Measurements from ENCODE around the gene CCNH.
A peak's percentile ranks its signal among the peaks of the same experiment; 100 is the strongest.

CCNH gene

DNA sequence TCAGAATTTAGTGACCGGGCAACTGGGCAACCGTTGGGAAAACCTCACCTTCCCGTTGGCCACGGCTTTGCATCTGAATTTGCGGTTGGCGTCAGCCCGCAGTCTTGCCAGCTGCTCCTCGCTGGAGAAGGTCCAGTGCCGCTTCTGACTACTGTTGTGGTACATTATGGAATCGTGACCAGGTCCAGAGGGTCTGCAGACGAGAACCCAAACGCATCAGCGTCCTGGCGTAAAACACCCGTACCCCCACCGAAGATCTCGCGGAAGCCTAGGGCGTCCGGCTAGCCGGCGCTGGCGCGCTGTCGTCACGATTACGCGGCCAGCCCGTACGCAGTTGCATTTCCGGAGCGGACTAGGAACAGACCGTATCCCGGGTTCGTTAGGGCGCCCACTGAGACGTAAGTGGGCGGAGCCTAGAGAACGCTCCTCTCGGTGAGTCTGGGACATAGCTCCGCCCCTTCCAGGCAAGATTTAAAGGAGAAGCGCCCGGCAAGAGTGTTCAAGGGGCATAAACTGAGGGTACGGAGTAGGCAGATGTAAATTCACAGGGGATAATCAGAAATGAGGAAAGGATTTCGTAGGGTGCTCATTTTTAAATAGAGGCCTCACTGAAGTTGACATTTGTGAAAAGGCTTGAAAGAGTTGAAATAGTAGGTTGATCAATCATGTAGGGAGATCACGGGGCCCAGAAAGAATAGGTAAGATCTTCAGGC, at the start of gene CCNH:
Gene CCNH, minus strand, starts transcription at position 301 of the 713 bp plus-strand sequence. Its CDS starts 136 bp downstream, at position 165.
- DNase-seq: peak; percentile 98

DNA sequence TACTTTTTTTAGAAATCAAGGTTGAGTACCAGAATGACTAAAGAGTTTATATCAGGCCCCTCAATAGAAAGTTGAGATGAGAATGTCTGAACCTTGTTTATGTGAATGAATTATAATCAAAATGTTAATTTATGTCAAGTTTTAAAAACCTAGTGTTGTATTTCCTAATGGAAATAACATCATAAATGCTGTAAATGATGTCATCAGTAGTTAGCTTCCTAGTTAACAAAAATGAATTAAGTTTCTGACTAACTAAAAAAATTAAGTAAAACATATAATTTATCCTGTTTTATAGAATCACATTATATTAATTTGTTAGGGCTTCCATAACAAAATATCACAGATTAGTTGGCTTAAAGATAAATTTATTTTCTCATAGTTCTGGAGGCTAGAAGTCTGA, 45.0 kb upstream of the CCNH start:
- DNase-seq: no peak

DNA sequence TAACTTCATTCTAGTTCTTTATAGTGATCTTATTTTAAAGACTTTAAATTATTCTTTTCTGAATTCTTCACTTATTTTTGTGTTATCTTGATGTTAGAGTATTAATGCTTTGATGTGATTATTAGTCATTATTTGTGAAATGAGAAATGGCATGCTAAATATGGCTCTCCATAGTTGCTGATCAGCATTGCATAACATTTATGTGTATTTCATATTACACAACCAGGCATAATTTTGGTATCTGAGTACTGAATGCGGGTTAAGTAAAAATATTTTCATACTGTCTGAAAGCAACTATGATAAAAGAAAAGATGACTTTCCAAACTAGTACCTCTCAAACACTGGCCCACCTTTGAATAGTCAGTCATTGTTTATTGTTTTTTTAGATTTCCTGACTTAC, 41.1 kb upstream of the CCNH start:
- DNase-seq: no peak

DNA sequence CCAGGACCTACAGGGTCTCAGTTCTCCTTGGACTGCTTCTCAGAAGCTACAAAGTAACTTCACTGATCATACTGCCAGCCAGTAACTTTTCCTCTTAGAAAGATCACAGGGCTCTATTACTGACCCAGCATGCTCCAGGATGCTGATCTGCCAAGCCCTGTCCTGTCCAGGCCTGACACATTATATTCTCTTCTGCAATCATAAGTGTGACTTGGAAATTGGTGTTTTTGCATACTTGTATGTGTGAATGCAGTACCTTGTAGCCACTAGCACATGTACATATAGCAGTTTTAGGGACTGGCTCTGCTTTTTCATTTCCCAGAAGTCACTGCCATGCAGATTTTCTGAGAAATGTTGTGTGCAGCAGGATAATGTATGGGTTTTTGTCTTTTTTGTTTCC, 40.1 kb upstream of the CCNH start:
- no peak for DNase-seq

DNA sequence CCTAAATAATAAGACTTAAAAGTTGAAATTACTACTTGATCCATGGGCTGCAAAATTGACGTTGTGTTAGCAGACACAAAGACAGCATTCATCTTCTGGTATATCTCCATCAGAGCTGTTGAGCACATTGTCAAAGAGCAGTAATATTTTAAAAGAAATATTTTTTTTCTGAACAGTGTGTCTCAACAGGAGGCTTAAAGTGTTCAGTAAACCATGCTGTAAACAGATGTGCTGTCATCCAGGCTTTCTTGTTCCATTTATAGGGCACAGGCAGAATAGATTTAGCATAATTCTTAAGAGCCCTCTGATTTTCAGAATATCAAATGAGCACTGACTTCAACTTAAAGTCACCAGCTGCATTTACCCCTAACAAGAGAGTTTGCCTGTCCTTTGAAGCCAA, 29.7 kb upstream of the CCNH start:
- no peak for DNase-seq

DNA sequence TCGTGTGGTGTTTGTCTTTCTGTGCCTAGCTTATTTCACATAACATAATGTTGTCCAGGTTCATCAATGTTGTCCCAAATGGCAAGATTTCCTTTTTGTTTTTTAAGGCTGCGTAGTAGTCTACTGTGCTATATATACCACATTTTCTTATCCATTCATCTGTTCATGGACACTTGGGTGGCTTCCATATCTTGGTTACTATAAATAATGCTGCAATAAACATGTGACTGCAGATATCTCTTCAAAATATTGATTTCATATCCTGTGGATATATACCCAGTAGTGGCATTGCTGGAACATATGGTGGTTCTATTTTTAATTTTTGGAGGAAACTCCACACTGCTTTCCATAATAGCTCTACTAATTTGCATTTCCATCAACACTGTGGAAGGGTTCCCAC, 25.5 kb upstream of the CCNH start:
- DNase-seq: no peak

DNA sequence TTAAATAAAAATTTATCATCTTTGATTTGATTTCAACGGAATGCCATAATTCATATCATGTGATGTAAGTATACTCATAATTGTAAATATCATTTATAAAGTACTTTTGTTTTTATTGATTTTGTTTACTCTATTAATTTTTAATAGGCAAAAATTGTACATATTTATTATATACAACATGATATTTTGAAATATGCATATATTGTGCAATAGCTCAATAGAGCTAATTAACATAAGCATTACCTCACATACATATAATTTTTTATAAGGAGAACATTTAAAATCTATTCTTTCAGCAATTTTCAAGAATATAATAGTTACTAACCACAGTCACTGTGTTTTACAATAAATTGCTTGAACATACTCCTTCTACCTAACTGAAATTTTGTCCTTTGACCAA, 25.0 kb upstream of the CCNH start:
- DNase-seq: no peak

DNA sequence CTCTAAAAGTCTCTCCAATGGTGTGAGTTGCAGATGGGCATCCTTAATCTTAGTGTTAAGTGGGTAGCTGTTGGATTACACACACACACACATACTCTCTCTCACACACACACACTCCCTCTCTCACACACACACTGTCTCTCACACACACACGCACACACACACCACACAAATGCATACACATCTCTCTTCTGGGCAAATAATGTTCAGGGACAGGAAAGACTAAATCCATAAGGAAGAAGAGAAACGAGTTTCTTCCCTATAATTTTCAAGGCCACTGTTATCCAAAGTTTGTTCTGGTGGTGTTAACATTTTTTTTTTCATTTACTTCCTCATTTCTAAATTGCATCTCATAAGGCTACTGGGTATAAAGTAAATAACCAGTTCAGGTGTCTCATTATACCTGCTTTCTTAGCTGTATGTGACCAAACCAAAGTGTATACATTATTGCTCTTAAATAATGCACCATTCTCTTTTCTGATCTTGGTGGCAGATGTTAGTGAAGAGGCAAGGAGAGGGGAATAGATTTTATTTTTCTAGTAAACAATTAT, 22.5 kb upstream of the CCNH start:
- DNase-seq: no peak

DNA sequence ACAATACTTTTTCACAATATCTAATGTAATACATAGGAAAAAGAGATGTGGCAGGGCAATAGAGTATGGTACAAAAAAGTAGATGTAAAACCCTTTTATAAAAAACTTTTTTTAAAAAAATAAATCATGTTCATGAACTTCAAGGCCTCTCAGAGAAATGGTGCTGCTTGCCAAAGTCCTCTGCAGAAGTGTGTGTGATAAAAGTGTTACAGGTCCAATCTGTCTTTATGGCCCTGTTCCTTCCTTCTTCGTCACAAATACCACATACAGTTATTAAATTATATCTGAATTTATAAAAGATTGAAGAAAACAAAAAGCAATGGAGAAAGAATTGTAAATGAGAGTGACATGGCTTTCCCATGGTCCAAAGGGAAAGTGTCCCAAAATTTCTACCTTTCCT, 21.7 kb upstream of the CCNH start:
- DNase-seq: no peak

DNA sequence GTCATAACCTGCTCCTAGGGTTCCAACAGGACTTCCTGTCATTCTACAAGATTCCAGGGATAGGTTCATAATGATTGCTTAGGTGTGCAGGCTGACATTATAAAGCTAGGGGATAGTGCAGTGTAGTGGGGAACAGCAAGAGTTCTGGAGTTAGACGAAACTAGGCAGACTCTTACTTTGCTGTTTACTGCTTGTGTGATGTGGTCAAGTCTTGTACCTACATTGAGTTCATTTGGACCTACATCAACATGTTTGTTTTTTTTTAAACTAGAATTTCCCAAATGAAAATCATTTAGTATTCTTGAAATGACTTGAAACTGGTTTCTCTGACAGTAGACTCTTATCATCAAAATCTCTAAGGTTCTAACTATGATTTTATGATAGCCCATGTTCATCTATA, 21.2 kb upstream of the CCNH start:
- DNase-seq: no peak

DNA sequence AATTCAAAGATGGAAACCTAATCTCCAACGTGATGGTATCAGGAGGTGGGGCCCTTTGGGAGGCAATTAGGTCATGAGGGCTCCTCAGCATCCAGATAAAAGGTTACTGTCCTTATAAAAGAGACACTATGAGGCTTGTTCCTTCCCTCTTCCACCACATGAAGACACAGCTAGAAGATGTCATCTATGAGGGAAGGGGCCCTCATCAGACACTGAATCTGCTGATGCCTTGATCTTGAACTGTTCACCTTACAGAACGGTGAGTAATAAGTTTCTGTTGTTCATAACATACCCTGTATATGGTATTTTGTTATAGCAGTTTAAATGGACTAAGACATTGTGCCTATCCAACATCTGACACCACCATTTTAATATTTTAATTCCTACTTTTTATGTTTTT, 19.7 kb upstream of the CCNH start:
- DNase-seq: no peak

DNA sequence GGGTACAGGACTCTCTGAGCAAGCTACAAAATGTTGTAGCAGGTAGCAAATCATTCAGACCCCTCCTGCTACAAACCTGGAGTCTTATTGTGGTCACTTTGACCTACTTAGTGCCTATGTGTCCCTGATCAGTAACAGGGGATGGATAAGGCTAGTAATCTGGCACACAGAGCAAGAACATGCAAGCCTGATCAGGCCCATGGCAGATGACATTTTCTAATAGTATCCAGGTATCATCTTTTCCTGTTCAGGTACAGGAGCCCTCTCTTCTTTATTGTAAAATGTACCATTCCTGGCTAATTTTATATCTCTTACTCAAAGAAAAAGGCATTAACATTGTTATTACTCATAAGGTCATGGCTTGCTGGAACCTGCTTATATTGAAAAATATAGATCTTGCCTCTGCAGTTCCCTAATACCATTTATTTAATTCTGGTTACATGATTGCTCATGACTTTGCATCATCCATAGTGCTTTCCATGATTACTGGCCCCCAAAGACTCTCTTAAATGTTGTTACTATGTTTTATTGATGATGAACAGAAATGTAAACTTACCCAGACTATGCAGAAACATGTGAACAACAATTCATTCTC, 18.2 kb upstream of the CCNH start:
- DNase-seq: no peak

DNA sequence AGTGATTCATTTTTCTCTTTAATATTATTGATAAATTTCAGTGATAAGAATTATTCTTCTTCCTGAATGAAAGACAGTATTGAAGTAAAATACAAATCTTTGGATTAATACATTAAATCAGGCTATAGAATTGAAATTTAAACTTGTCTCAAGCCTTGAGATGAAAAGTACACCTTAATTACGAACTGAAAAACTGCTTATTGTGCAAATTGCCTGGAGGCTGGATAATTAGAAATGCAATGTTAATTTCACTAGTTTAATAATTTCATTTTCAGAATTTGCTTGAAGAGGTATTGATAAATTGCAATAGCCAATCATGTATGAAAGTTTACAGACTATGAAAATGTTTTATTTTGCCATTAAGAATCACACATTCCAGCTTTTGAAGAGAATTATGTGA, 11.0 kb upstream of the CCNH start:
- DNase-seq: no peak

DNA sequence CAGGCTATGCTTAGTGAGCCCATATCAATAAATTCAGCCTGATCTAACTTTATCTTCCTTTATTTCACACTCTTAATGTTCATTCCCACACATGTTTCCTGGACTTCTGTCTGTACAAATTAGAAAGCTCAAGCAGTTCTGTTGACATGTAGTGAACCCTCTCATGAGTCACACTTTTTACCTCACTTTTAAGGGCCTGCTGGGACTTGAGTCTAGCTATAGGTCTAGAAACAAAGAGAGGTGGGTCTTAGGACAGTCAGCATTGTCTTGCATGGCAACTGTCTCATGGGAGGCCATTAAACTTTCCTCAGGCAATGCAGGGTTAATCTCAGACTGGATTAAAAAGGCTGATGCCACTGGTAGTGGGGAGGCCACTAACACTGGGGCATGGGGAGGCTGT, 8.6 kb upstream of the CCNH start:
- DNase-seq: no peak

DNA sequence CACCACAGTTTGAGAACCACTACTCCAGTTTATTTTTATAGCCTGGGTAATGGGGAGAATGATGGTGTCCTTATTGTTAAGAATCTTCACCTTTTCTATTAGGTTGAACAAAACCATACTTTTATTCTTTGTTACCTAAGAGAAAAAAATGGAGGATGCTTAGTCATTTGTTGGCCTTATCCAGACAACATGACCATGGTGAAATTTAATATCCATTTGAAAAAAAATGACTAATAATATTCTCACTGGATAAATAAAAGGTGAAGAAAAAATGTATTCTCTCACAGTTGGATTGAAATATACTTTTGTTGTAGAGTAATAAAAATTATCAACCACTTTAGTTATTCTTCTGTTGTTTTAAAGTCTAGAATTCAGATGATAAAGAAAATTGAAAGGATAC, 5.8 kb upstream of the CCNH start:
- DNase-seq: no peak

DNA sequence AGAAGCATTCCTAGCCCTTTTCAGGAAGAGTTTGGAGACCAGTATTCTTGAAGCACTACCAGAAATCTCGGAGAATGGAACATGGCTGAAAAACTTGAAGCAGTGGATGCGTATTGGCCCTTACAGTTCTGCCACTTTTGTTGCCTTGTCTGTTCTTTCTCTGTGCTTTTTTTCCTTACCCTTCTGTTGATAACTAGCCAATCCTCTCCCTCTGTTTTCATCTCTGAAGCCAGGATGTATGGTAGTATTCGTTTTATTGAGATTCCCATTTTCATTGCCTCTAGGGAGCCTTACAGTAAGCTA, 564 bp upstream of the CCNH start:
- no peak for DNase-seq

DNA sequence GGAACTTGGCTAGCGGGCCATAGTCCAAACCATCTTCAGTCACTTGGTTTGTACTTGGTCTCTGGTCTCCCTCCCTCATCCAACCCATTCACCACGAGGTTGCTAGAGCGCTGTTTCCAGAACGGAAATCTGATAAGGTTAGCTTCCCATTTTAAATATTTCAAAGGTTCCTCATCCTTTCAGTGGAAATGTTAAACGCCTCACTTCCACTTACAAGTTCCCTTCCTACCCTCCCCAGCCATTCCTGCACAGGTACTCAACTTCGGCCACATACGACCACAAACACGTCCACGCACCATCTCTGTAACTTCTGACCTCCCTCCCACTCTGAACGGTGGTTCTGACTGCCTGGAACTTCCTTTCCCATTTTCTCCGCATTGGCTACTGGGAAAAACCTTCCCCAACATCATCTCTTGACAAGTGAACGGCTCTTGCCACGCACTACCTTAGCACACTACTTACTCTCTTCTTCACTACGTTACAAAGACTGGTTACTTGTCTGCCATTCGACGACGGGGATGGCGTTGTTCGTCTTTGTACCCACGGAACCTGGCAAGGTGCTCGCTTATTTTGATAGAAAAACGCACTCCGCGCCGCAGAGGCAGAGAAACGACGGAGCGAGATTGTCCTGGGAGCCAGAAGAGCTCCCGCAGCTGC, 629 bp downstream of the CCNH start:
- DNase-seq: no peak

DNA sequence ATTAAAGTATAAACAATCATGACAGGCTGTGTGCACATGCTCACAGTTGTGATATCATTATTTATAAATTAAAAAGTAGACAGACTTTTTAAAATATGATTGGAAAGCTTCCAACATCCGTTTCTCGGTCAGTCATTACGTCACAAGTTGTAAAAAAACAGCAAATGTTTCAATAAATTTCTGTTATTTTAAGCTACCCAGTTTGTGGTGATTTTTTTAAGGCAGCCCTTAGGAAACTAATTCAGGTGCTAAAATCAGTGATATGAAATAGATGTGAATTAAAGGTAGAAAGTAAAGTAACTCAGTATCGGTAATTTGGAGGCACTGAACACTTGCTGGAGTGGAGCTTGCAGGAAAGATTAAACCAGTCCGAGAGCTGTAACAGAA, 1.2 kb downstream of the CCNH start:
- no peak for DNase-seq

DNA sequence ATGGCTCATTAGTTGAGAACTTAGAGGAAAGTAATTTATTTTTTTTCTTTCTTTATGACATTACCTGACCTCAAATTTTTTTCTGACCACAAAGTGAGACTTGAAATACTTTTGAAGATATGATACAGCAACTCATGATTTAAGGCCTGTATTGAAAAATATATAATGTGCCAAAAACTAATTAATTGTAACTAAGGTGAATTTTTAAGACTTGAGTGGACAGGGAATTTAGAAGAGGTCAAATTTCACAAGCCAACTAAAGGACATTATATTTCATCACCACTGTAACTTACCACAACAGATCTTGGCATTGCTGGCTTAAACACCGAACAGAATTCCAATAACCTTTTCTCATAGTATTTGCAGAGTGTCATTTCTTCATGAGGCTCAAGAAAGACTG, 1.8 kb downstream of the CCNH start:
- DNase-seq: no peak

DNA sequence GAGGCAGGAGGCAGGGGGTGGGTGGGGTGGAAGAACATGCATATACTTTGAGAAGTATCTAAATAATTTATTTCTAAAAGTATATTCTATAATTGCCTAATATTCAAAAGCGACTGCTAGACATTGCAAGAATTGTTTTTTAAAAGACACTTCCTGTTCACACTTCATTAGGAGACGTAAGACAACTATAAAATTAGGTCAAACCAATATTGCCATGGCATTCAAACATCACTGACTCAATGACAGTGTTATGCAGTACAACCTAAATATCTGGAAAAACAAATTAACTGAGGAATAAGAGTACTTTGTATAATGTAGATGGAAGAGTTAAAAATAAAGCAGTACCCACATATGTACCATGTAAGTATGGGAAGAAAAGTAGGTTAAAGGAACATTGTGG, 4.5 kb downstream of the CCNH start:
- DNase-seq: no peak

DNA sequence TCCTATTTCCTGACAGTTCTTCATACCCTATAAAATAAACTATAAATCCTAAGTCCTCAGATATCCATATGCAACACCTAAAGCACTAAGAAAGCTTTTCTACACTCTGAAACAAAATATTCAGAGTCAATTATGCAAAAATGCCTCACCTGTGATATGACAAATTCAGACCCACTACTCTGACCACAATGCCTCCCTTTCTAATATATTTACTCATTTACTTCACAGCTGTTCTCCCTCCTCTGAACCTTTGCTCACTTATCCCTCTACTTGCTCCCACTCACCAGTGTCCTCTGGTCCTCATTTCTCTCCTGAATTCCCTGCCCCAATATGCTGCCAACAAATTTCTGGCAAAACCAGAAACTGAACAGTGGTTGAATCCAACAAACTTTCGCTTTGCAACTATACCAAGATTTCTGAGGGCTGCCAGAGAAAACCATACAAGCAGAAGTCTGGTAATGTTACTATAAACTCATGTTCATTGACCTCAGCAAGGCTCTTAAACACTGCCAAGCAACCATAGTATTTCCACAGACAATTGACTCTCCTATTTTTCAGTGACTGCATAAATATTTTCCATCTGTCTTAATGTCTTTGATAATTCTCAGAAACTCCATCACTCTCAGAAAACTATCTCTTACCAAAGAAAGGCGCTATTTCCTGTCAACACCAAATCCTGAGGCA, 7.1 kb downstream of the CCNH start:
- no peak for DNase-seq

DNA sequence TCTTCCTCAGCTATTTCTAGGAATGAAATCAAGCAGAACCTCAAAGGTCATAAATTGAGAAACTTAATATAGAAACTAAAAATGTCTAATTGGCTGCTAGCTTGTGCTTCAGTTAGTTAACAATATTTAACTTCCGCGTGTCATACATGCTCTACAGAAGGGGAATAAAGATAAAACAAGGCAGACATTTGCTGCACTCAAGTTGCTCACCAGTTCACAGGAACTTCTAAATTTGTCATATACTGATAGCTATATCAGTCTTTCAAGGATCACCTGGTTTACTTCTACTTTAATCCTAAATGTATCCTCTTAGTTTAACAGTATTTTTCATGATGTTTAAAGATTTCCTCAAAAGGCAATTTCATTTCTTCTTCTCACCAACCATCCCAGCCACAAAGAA, 8.4 kb downstream of the CCNH start:
- no peak for DNase-seq

DNA sequence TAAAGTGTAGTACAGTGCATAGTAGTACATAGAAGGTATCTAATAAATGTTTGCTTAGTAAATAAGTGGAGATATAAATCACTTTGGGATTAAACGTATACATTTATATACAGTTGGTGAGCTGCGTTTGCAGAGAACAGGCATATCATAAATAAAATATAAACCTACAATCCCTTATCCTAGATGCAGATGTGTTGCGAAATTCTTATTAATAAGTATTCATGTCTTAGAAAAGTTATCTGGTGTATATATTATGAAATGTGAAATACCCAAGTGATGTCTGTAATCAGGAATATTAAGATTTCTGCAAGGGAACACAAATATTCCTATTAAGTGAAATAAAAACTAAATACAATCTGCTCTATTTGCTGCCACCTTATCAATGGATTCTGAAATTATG, 8.8 kb downstream of the CCNH start:
- DNase-seq: no peak

DNA sequence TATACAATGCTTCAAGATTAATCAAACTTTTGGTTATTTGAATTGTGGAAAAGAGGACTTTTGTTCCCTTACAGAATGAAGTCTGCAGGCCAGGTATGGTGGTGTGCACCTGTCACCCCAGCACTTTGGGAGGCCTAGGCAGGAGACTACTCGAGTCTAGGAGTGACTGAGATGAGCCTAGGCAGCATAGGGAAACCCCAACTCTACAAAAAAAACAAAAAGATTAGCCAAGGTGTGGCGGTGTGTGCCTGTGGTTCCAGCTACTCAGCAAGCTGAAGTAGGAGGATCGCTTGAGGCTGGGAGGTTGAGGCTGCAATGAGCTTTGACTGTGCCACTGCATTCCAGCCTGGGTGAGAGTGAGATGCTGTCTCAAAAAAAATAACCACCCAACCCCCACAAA, 9.3 kb downstream of the CCNH start:
- no peak for DNase-seq

All from NCI-H774 (cell line).